Measurements from ENCODE around the gene SPINDOC. TPM values are rescaled to one million over a fixed set of nuclear protein-coding genes. Genes with fewer than 3 reads are reported as not detected.

SPINDOC gene
- total and polyA plus RNA-seq, 9 of the 15 experiments (the other 6 are each of a cell fraction or from before 2014, with no cell fraction given) = 0.70 to 36.3 (median 19.6) TPM

GRCh38 chr11:63813563-63814382, 517 bp downstream of the SPINDOC start (continued):
- peak; percentile 85 for TF ChIP-seq POLR2G (IDR thresholded peaks at IDR 0.05; ENCODE audit: low read depth, low read length)
- no peak for TF ChIP-seq BRD9 (IDR thresholded peaks at IDR 0.05; ENCODE audit: low read depth, partially characterized antibody)
- no peak for TF ChIP-seq ZNF79 (CRISPR knock-in tag; IDR thresholded peaks at IDR 0.05; ENCODE audit: low read depth)
- TF ChIP-seq YY1 (IDR thresholded peaks at IDR 0.05; ENCODE audit: borderline replicate concordance in 1 of 3, control insufficient read depth in 1 of 3, extremely low read depth in 1 of 3, insufficient read depth in 3 of 3, insufficient read length in 1 of 3, insufficient replicate concordance in 2 of 3, low read depth in 1 of 3, low read length in 2 of 3) = peak in 1 of 3 experiments; percentile 12
- peak; percentile 35 for TF ChIP-seq HNRNPLL (IDR thresholded peaks at IDR 0.05; ENCODE audit: low read depth, low read length, poor library complexity, severe bottlenecking)
- TF ChIP-seq CLOCK (CRISPR knock-in tag; IDR thresholded peaks at IDR 0.05; ENCODE audit: borderline replicate concordance) = no peak
- TF ChIP-seq CREB1 (IDR thresholded peaks at IDR 0.05) = 0 out of 2 replicates have a peak, but pooled peaks have one; percentile 13
- no peak for TF ChIP-seq CREB1 (CRISPR knock-in tag; IDR thresholded peaks at IDR 0.05)
- TF ChIP-seq ZNF316 (IDR thresholded peaks at IDR 0.05) = no peak
- TF ChIP-seq ZNF184 (CRISPR knock-in tag; IDR thresholded peaks at IDR 0.05) = no peak
- TF ChIP-seq ZBTB33 (CRISPR knock-in tag; IDR thresholded peaks at IDR 0.05) = no peak
- no peak for TF ChIP-seq ILF3 (IDR thresholded peaks at IDR 0.05; ENCODE audit: borderline replicate concordance)
- no peak for TF ChIP-seq XRCC4 (IDR thresholded peaks at IDR 0.05; ENCODE audit: extremely low read depth, insufficient read depth, insufficient read length)

Data from K562 (cell line).